HCEC 1CT (cell line): ENCODE data around the gene EGF.
"Not testable (repeated sequence)": the region's sequence is repeated elsewhere in the genome, so short reads cannot be mapped to it uniquely, and the experiment has no call there.

Experiments used
- DNase-seq: peaks from one replicate; pipeline ENCODE4 v3.0.0-alpha.2; 2017

Gene EGF

DNA sequence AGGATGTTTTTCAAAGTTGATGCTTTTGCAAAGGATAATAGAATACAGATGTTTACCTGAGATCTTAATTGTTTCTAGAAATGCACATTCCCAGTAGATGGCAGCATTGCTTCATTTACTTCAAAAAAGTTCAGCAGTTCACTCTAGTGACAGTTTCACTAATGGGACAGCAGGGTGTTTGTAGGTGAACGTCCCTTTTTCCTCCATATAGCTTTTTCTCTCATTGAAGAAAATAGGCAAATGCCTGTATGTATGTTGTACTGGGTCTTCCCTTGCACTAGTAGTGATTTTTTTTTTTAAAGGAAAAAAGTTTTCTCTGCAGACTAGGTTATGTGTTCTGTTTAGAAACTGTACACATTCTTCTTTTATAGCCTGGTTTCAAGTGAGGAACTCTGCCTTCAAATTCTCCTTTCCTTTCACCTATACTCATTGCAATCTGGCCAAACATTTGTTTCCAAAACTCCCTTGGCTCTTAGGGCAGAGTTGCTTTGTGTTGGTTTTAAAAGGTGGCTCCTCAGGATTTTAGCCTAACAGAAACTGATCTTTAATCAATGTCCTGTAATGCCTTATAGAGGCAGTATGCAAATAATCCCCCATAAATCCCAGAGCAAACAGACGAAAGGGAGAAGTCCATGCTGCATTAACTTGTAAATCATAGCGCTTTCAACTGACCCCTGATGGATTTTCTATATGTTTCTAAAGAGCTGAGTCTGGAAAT lies 86.3 kb downstream of the EGF start:
- DNase-seq, result peak; percentile 14

DNA sequence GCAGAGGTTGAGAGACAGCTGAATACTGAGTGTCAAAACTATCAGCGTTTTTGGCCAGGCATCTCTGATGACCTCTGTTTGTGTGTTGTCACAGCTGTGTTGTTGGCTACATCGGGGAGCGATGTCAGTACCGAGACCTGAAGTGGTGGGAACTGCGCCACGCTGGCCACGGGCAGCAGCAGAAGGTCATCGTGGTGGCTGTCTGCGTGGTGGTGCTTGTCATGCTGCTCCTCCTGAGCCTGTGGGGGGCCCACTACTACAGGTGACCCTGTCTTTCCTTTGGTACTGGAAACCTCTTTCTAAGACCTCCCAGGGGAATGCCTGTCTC lies 86.9 kb downstream of the EGF start:
- no peak for DNase-seq

DNA sequence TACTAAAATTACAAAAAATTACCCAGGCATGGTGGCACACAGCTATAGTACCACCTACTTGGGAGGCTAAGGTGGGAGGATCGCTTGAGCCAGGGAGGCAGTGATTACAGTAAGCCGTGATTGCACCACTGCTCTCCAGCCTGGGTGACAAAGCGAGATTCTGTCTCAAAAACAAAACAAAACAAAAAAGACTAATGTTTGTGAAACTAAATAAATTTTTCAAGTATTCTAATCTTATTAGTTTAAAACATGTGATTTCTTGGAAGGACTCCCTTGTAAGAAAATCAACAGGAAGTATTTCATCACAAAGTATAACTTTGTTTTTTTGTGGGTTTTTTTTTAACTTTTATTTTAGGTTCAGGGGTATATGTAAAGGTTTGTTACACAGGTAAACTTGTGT lies 89.6 kb downstream of the EGF start:
- no peak for DNase-seq

DNA sequence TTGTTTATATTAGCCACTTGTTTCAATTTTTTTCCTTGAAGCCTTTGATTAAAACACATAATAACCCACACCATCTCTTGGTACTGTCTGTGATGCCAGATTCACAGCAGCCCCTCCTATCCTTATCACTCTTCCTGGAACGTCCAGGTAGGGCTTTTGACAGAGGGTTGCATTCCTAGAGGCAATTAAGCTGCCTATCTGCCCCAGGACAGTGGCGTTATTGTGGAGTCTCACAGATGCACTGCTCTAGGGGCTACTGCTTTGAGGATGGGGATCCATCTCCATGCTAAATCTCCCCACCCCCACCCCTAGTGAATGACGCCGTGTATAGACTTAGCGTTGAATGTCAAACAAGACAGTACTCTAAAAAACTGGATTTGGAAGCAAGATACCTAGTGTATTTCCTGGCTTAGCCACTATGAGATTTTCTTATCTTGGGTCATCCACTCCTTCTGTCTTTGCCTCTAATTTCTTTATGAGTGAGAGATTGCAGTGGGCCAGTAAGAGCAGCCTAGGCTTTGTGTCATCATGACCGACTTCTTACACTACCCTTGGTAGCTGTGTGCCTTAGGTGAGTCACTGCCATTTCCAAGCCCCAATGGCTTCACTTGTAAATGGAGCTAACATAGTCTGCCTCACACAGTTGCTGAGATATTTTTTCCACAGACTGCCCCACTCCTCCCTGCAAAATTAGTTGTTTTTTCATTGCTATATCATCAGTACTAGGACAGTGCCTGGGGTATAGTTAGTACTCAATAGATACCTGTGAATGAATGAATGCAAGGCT lies 90.9 kb downstream of the EGF start:
- DNase-seq, result no peak

DNA sequence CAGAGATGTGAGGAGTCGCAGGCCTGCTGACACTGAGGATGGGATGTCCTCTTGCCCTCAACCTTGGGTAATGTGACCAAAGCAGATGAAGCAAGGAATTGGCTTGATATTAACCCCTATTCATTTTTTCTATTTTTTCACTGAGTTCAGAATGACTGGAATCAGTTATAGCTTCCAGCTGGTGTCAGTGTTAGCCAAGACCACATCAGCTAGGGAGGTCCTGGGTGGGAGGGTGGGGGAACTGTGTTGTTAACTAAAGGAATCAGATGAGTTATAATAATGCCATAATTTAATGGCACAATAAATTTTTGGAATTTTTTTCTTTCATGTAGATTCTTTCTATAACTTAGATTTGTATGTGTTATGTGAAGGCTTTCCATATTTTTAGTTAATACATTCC lies 91.9 kb downstream of the EGF start:
- no peak for DNase-seq

DNA sequence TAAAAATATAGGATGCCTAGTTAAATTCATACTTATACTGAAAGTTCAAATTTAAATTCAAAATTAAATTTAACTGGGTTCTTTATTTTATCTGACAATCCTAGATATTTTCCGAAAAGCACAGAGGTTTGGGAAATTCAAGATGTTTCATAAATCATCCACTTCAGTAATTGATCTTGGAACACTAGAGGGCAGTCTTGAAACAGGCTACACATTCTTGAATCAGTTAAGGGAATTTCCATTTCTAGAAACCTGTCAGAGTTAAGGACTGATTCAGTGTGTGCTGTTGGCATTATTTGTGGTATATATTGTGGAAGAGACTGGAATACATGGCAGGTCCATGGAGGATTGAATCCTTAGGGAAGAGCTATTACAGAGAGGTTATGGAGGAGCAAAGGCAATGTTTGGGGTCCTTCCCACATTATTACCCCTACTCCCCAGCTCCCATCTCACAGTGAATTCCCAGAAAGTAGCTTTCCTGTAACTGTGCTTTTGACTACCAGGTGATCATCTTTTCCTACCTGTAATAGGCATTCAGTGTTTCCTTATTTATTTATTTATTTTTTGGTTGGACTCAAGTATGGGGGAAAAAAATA lies 92.9 kb downstream of the EGF start:
- peak; percentile 45 for DNase-seq

DNA sequence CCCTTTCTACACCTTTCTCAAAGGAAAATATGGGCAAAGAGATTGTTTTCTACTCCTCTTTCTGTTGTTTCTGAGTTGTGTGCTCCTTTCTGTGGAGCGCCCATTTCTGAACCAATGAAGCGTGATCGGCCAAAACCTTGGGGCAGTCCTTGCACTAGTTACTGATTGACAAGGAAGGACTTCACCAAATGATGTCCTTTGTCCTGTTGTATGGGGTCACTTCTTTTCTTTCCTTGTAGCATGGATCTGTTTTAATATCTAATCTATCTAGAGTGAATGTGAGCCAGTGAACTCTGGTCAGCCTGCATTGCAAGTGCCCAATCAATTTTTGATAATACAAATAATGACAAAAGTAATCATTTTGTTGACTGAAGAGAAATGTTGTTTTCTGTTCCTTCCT lies 94.5 kb downstream of the EGF start:
- DNase-seq, result no peak

DNA sequence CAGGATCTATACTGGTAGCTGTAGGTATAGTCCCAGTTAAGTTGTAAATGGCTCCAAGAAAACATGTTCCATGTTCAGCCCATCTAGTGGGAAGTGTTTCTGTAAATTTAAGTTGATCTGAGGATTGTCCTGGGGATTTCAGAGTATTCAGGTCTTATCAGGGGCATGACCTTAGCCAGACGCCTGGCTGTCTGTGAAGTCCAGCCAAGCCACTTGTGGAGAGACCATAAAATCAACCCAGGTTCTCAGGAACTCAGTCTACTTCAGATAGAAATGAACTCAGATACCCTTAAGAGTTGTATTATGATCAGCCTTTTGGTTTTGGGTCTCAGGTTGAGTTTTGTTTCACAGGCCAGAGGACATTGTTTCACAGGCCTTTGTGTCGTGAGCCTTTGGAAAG lies 95.9 kb downstream of the EGF start:
- DNase-seq, result no peak

DNA sequence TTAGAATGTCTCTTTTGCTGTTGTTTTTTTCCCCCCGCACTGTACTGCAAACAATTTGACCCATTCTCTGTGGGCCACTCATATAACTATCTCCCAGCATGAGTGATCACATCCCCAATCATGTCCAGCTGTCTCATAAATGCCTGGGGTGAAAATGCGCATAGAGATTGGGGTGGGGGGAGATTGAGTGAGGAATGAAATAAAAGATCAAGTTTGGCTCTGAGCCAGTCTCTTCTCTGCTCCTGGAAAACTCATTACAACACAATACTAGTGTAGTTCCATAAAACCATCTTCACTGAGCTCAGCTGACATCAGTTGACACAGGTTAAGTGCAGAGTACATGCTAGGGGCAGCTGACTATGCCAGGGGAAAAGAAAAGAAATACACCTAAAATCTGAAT lies 96.9 kb downstream of the EGF start:
- no peak for DNase-seq

DNA sequence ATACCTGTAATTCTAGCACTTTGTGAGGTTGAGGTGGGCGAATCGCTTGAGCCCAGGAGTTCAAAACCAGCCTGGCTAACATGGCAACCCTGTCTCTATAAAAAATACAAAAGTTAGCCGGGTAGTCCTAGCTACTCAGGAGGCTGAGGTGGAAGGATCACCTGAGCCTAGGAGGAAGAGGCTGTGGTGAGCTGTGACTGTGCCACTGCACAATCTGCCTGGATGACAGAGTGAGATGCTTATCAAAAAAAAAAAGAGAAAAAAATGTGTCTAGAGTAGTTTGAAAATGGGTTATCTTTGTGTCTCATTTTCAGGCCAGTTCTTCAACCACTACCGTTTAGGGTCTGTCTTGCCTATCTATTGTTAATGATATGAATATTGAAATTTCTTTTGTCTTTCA lies 98.1 kb downstream of the EGF start:
- DNase-seq, result no peak

DNA sequence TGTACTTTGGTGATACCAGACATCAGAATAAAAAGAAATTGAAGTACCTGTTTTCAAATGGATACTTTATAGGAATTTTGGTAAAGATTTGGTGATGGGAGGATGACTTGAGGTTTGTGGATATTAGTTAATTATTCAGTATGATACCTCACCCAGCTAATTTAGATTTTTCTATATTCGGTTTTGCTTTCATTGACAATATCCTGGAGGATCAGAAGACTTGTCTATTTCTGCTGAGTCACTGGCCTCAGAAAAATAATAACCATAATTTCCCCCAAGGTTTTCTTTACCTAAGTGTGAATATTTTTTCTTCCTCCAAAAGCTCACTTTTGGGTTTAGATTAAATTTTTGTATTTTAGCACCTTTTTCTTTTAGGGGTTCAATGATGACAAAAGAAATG lies 100.2 kb downstream of the EGF start:
- no peak for DNase-seq

DNA sequence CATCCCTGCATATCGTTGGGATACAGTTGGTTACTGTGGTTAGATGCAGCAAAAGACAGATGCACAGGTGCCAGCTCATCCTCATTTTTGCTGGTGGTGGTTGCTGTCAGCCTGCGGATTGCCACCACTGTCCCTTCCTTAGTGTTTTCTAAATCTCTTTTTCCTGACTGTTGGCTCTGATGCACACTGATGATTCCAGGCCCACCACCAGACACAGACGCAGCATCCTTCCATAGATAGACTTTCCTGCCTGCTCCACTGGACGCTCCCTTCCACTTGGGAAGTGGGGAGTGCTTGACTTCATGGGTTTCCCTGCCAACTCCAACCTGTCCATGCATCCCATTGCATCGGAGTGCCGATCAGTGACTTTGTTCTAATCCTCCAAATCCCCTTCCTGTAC lies 101.5 kb downstream of the EGF start:
- DNase-seq, result no peak

DNA sequence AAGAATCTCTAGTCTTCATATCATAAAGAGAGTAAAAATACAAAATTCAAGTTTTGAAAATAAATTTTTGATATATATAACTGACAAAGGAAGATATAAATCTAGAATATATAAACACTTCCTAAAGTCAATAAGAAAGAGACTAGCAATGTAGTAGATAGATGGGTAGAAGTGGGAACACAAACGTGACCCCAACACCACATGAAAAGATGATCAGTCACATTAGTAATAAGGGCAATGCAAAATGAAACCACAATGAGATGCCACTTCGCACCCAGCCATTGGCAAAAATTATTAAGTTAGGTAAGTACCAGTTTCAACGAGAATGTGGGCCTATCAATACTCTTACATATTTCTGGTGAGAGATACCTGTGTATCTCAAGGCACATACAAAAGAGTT lies 106.5 kb downstream of the EGF start:
- DNase-seq, result no peak

DNA sequence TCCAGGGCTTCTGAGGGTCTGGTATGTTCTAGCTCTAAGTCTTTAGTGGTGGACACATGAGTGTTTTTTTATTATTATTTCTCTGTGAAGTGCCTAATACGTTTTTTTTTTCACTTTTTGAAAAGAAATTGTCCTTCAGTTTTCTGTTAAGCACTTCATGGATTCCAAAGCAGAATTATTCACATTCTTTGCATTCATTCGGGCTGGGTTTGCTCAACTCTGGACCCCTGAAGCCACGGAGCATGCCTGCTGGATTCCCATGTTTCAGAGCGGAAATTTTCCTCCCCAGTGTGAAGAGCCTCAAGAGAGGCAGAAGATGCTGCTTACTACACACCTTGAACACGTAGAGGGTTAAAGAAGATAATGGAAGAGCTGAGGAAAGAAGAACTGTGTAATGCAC lies 107.5 kb downstream of the EGF start:
- DNase-seq, result no peak

DNA sequence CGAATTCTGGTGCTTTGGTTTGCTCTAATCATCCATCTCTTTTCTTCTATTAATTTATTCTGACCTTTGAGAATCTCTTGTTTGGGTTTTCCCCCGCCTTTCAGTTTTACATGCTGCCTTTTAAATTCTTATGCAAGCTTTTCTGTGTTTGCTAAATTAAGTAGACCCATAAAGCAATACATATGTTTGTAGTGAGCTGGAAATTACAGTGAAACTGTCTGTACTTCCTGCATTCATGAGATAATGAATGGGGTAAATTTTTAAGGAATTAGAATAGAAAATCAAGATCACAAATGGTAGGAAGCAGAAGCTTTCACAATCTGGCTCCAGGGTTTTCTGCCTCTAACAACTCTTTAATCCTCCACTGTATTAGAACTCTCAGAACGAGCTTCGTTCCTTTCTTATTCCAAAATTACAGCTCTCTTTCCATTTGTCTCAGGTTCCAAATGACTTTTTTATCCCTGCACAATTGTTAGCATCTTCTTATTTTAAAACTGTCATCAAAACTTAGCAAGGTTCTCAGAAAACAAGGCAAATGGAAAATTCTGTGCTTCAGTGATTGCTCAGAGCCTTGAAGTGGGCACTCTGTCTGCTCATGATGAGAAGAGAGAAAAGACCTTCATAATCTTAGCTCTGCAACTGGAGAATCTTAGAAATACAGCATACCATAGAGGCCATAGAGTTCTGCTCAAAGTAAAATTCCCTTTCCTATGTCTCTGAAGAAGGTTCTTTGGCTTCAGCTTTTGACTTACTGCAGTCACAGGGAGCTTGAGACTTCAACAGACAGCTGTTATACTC lies 108.2 kb downstream of the EGF start:
- no peak for DNase-seq

DNA sequence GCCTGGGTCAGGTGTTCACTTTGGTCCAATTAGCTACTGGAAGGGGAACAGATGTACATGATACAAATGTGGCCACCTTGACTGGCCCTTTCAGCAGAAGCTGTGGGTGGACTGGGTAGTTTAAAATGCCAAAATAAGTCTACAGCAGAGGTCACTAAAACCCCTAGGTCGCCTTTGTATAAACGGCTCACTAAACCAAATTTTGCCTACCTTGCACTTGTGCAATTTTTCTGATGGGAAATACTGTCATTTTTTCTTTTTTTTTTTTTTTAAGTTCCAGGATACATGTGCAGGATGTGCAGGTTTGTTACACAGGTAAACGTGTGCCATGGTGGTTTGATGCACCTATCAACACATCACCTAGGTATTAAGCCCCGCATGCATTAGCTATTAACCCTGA lies 109.8 kb downstream of the EGF start:
- DNase-seq, result no peak

DNA sequence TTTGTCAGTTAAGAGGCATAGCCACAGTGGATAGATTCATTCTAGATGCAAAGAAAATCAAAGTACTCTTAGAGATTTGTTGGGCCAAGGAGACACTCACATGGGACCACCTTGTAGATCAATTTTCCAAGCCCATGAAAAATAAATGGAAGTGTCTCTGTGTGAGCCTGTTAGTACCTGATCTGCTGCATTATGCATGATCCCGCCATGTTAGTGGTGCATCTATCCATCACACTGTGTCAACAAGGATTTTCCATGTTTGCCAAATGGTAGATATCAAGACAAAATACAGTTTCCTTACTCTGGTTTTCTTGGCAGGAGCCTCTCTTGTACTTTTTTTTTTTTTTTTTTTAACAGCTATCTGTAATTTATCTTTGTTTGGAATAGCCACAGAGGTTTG lies 112.4 kb downstream of the EGF start:
- DNase-seq, result no peak

DNA sequence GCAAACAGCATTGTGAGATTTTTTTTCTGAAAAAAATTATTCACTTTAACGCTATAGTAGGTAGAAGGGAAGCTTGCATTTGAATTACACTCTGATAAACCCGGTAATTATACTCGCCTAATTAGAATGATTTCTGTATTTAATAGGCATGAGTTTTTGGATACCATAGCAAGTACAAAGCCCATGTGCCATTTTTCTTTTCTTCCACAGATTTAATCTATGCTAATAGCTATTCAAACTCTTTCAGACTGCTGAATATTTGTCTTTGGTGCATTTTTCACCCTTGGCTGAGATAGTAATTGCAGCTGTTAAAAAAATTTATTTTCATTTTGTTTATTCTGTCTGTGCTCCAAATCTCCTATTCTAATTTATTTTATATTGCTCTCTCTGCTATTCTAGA lies 113.0 kb downstream of the EGF start:
- no peak for DNase-seq

DNA sequence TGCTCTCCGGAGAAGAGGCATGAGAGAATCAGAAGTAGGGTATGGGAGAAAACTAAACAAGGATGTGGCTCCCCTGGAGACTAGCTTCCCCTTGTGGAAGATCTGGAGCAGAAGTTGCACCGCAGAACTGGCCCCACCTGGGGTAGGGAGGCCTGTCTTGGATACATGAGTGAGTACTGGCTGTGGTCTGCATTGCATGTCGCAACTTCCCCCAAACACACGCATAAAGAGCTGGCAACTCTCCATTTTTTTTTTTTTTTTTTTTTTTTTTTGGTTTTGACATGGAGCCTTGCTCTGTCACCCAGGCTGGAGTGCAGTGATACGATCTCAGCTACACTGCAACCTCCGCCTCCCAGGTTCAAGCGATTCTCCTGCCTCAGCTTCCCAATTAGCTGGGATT lies 119.9 kb downstream of the EGF start:
- no peak for DNase-seq

DNA sequence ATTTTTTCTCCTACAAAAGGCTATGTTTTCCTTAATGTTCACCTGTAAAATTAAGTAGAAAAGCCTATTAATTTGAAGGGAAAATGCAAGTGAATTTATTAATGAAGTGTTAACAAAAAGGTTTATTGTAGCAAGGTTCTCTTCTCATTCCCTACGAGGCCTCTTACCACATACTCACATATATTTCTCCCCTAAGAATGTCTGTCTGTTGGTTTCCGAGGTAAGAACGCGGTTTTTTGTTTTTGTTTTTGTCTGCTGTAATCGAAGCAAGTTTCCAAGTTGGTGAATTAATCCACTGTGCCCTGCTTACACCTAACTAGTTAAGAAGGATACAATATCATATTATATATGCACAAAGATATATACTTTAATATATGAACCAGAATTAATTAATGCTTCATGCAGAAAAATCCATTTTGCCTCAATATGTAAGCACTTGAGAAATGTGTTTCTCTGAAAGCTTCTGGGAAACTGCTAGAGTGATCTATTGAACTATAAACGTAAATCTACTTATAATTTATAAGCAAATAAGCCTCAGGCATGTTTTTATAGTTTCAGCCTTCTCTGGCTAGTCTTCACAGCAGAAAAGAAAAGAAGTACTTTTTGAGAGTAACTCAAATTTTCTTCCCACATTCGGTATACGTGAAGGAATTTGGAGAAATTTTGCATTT lies 120.8 kb downstream of the EGF start:
- DNase-seq, result no peak

DNA sequence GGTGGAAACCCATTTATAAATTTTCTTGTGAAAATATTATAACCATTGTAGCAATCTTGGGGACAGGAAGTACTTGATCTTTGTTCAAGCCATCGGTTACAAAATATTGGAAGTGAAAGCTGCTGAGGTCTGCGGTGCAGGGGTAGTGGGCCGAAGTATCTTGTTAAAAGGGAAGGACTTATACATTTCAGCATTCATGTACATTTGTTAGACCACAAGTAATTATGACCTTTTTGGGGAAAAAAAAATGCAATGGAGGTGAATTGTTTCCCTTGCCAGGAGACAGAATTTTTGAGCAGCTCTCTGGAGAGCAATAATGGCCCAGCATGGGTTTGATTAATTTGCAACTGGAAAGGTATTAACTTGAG lies 121.3 kb downstream of the EGF start:
- DNase-seq, result no peak

DNA sequence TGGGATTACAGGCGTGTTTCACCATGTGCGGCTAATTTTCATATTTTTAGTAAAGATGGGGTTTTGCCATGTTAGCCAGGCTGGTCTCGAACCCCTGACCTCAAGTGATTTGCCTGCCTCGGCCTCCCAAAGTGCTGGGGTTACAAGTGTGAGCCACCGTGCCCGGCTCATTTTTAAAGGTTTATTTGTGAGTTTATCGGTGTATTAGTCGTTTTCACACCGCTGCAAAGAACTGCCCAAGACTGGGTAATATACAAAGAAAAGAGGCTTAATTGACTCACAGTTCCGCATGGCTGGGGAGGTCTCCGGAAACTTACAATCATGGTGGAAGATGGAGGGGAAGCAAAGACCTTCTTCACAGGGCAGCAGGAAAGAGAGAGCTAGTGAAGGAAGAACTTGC lies 126.5 kb downstream of the EGF start:
- not testable (repeated sequence) for DNase-seq

DNA sequence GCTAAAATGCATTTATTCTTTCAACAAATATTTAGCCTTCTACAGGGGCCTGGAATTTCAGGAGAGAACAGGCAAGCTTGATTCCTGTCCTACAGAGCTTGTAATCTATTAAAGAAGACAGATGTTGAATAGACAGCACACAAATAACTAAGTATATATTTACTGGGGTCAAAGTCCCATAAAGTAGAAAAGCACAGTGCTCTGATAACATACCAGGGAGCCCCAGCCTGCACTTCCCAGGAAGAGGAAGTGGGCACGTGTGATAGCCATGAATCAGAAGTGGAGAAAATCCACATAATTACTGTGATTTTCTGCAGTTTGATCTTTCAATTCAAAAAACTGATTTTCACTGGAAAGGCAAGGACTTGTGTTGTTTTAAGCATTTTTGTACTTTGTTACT lies 129.1 kb downstream of the EGF start:
- DNase-seq, result no peak
